CD4-positive, alpha-beta T cell treated with Interleukin-17A for 1 hour (primary cell): ENCODE data around the gene DNAH9.
"Not testable (repeated sequence)": the region's sequence is repeated elsewhere in the genome, so short reads cannot be mapped to it uniquely, and the experiment has no call there.

Experiments used
- DNase-seq: peaks from one replicate; pipeline ENCODE4 v3.0.0-alpha.2; 2020

The DNAH9 gene

GRCh38 chr17:11925262-11926021 lies 327.2 kb downstream of the DNAH9 start:
- DNase-seq, result no peak

DNA sequence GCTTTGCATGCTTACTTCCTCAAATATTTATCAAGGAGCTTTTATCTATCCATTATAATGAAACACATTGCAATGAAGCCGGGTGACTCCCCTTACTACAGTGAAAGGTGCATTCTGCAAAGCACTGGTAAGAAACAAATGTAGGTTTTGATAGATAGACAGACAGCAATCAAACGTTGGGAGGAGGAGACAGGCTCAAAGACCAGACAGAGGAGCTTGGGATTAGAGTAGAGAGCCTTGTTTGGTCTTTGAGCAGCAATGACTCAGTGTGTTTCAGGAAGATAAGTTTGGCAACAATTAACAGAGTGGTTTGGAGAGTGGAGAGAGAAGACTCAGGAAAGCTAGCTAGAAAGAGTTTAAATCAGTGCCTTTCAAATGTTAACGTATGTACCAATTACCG lies 330.2 kb downstream of the DNAH9 start:
- no peak for DNase-seq

DNA sequence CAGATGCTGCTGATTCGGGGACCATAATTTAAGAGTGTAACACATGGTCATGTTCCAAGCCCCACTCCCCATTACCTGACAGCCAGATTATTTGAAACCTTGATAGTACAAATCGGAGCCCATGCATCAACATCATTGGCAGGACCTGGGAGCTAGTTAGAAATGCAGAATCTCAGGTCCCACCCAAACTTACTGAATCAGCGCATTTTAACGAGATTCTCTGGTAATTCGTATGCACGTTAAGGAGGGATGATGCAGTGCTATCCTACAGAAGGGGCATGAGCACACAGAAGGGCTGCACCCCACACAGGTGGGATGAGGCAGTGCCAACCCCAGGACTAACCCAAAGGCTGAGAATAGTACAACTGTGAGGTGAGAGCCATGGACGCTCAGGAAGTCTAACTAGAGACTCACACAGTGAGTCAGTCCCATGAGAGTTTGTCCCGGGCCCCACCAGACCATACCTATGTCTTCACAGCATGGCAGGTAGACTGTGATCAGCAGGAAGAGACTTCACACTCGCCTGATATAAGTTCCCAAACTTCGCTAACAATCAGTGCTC lies 334.1 kb downstream of the DNAH9 start:
- DNase-seq, result no peak

- DNase-seq, result no peak
These were observed 337.6 kb downstream of the DNAH9 start for GRCh38 chr17:11935734-11936406.

DNA sequence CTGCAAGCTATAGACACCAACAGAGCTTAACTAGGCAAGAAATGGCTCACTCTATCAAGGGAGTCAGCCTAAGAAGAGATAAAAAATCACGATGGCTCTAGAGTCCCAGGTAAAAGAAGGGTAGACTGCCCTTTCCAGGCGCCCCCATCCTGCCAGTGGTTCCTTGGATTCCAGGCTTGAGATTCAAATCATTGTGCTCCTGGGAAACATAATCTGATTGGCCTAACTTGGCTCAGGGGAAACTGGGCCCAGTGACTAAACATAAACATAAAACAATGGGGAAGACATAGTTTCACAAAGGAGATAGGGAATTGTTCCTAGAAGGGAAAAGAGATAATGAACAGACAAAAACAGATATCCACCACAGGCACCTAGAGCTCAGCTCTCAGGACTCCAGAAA lies 342.6 kb downstream of the DNAH9 start:
- DNase-seq, result no peak

GRCh38 chr17:11943086-11943485 lies 344.8 kb downstream of the DNAH9 start:
- not testable (repeated sequence) for DNase-seq

- no peak for DNase-seq
These were observed 345.6 kb downstream of the DNAH9 start for GRCh38 chr17:11943759-11944347.

DNA sequence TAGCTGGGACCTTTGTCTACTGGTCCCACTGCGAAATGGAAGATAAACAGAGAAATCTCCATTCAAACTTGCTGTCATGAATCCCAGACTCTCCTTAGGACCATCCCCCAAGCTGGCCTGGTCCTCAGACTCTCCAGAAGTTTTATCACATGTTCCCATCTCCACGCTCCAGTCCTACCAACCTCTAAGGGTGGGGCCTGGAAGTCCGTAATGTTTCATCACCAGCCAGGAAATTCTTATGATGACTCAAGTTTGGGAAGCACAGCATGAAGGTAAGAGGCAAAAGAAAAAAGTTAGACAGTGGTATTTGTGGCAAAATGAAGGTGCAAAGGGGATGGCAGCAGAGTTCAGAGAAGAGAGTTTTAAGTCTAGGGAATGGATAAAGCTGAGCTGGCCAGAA lies 346.3 kb downstream of the DNAH9 start:
- no peak for DNase-seq

GRCh38 chr17:11948789-11949188 lies 350.5 kb downstream of the DNAH9 start:
- no peak for DNase-seq

- DNase-seq, result not testable (repeated sequence)
These were observed 351.3 kb downstream of the DNAH9 start for GRCh38 chr17:11949571-11949970.

DNA sequence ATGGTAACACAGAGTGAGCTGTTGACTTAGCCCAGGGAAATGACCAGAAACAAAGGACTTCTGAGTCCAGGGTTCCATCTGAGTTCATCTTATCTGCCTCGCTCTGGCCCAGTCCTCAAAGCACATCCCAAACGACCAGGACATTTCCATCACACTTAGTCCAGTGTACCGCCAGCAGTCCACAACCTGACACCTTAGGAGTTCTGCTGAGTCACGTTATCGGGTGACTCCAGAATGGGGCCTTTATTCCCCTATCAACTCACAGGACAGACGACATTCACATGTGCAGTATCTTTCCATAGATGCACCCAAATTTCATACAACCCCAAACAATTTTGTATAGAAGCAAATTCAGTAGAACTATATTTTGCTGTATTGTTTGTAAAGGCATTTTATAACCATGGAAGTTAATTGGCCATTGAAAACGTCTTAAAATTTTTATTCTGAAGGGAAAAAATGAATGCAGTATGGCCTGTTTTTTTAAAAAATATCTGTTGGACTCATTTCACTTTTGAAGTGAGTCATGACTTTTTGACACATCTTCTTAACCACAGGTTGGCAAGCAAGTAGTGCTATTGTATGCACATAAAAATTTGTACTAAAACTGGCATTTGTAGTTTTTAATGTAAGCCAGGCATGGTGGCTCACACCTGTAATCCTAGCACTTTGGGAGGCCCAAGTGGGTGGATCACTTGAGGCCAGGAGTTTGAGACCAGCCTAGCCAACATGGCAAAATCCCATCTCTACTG lies 352.7 kb downstream of the DNAH9 start:
- no peak for DNase-seq

DNA sequence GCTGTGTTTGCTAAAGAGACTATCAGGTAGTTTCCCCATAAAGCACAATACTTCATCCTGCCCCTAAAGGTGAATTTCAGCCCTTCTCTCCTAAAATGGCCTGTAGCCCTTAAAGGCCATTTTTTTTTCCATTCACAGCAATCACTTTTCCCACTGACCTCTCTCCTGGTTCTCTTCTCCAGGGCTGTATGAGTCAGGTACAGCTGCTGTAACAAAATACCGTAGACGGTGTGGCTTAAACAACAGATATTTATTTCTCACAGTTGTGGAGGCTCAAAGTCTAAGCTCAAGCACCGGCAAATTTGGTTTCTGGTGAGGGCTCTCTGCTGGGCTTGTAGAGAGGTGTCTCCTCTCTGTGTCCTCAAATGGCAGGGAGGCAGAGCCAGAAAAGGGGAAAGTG lies 354.3 kb downstream of the DNAH9 start:
- DNase-seq, result no peak

GRCh38 chr17:11953924-11954323 lies 355.7 kb downstream of the DNAH9 start:
- no peak for DNase-seq

- no peak for DNase-seq
These were observed 356.7 kb downstream of the DNAH9 start for GRCh38 chr17:11954936-11955335.

- DNase-seq, result no peak
These were observed 371.3 kb downstream of the DNAH9 start for GRCh38 chr17:11969565-11969964.

DNA sequence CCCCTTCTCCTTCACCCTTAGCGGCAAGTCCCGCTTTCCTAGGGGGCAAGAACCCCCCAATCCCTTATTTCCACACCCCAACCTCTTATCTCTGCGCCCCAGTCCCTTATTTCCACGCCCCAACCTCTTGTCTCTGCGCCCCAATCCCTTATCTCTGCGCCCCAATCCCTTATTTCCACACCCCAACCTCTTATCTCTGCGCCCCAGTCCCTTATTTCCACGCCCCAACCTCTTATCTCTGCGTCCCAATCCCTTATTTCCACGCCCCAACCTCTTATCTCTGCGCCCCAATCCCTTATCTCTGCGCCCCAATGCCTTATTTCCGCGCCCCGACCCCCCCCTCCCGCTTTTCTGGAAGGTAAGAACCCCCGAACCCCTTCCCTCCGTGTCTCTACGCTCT lies 374.5 kb downstream of the DNAH9 start:
- not testable (repeated sequence) for DNase-seq

- no peak for DNase-seq
These were observed 381.5 kb downstream of the DNAH9 start for GRCh38 chr17:11979795-11980194.

GRCh38 chr17:11980813-11981212 lies 382.5 kb downstream of the DNAH9 start:
- DNase-seq, result no peak

DNA sequence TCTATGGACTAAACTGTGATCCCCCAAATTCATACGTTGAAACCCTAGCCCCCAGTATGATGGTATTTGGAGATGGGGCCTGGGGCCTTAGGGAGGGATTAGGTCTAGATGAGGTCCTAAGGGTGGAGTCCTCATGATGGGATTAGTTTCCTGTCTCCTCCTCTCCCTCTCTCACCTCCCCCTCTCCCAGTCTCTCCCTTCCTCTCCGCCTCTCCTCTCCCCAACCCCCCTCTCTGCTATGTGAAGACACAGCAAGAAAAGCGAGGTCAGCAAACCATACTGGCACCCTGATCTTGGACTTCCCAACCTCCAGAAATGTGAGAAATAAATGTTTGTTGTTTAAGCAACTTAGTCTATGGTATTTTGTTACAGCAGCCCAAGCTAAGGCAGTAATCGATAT lies 383.6 kb downstream of the DNAH9 start:
- no peak for DNase-seq

GRCh38 chr17:11986179-11986941 lies 388.1 kb downstream of the DNAH9 start:
- DNase-seq, result no peak

DNA sequence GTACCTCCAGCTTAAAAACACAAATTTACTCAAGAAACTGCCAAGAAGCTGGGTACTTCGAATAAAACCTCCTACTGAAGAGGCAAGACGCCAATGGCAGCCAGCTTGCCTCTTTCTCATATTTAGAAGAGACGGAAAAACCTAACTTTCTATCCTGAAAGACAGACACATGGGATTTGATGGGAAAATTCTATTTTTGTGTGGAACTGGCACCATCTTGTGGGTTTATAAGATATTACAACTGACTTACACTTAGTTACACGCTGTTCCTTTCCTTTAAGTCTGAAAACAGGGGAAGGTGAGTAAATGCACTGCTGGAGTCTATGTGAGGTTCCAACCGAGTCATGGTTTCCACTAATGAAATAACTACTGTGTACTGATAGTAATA lies 388.7 kb downstream of the DNAH9 start:
- DNase-seq, result peak; percentile 6

DNA sequence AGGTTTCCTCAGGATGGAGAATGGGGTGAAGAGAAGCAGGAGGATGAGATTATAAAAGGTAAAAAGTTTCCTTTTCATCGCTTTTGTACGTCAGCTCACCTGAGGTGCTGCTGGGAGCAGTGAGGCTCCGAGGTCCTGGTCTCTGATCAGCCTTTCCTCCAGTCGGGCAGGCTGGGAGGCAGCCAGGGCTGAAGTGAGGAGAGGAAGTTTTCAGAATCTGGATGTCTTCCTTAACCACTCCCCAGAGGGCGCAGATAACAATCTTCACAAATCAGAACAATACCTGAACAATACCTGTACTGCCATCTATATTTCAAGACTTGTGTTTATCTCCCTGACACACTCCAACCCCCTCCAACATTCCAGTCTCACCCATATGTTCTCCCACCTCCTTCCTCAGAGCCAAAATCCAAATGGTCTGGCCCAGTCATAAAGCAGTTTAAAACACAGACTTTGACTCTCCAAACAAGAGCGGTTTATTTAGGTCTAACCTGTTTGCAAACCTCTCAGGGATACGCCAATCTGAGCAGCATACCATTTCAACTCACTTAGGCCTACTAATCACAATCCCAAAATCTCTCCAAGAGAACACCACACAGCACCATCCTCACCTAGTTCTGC lies 392.2 kb downstream of the DNAH9 start:
- no peak for DNase-seq
